ENCODE results near the gene GCH1. TPM values are rescaled to one million over a fixed set of nuclear protein-coding genes. Genes with fewer than 3 reads are reported as not detected.

GCH1 gene
- total and polyA plus RNA-seq, 2 donors (not counting 1 experiment from before 2014, with no cell fraction given), result 1.3 to 1.5 TPM

GRCh38 chr14:54813081-54813480, 89.5 kb downstream of the GCH1 start:
- H4K20me1 ChIP-seq (ENCODE audit: control insufficient read depth, extremely low read depth, insufficient read depth, low read length), result no peaks in the 10 kb centered on the region
- H3K4me3 ChIP-seq (replicated peaks in 1 of 4; ENCODE audit: control extremely low read depth in 1 of 4, insufficient read depth in 1 of 4, low read depth in 3 of 4, low read length in 4 of 4), result no peak overlapping the region
- no peak for DNase-seq (ENCODE audit: low read depth in 2 of 2)
- H3K4me2 ChIP-seq (ENCODE audit: extremely low read depth, insufficient read depth, low read length), result no peak overlapping the region
- H3K9ac ChIP-seq (ENCODE audit: insufficient read depth, low read length), result no peak overlapping the region
- H3K79me2 ChIP-seq (ENCODE audit: control insufficient read depth, insufficient read depth, low read length), result no peaks in the 10 kb centered on the region
- TF ChIP-seq EZH2 (IDR thresholded peaks at IDR 0.05; ENCODE audit: low read length, missing control alignments) (no peak), CTCF (conservative IDR thresholded peaks at IDR 0.05 in 1 of 2, IDR thresholded peaks at IDR 0.05 in 1 of 2; ENCODE audit: low read depth in 1 of 2, low read length in 2 of 2) (no peak)
- H2AFZ ChIP-seq (ENCODE audit: low read length), result no peak overlapping the region
- no peaks in the 10 kb centered on the region for H3K9me3 ChIP-seq (ENCODE audit: control insufficient read depth, insufficient read depth, low read depth, low read length)
- H3K27me3 ChIP-seq (ENCODE audit: control insufficient read depth, insufficient read depth, low read length), result peaks cover 7% of the 10 kb centered on the region
- H3K4me1 ChIP-seq (ENCODE audit: control insufficient read depth, extremely low read depth, insufficient read depth, low read length), result no peaks in the 10 kb centered on the region
- no peaks in the 10 kb centered on the region for H3K36me3 ChIP-seq (ENCODE audit: control insufficient read depth, insufficient read depth, low read length)
- H3K27ac ChIP-seq (ENCODE audit: insufficient read depth, low read length), result no peak overlapping the region

GRCh38 chr14:54812617-54813016, 90.0 kb downstream of the GCH1 start:
- TF ChIP-seq CTCF (conservative IDR thresholded peaks at IDR 0.05 in 1 of 2, IDR thresholded peaks at IDR 0.05 in 1 of 2; ENCODE audit: low read depth in 1 of 2, low read length in 2 of 2), result no peak
- no peak for TF ChIP-seq EZH2 (IDR thresholded peaks at IDR 0.05; ENCODE audit: low read length, missing control alignments)
- Histone ChIP-seq H3K9ac (ENCODE audit: insufficient read depth, low read length) (no peak overlapping the region), H3K36me3 (ENCODE audit: control insufficient read depth, insufficient read depth, low read length) (no peaks in the 10 kb centered on the region), H3K4me1 (ENCODE audit: control insufficient read depth, extremely low read depth, insufficient read depth, low read length) (no peaks in the 10 kb centered on the region), H3K4me2 (ENCODE audit: extremely low read depth, insufficient read depth, low read length) (no peak overlapping the region), H2AFZ (ENCODE audit: low read length) (no peak overlapping the region), H4K20me1 (ENCODE audit: control insufficient read depth, extremely low read depth, insufficient read depth, low read length) (no peaks in the 10 kb centered on the region), H3K9me3 (ENCODE audit: control insufficient read depth, insufficient read depth, low read depth, low read length) (no peaks in the 10 kb centered on the region), H3K4me3 (replicated peaks in 1 of 4; ENCODE audit: control extremely low read depth in 1 of 4, insufficient read depth in 1 of 4, low read depth in 3 of 4, low read length in 4 of 4) (no peak overlapping the region), H3K27me3 (ENCODE audit: control insufficient read depth, insufficient read depth, low read length) (peaks cover 7% of the 10 kb centered on the region), H3K27ac (ENCODE audit: insufficient read depth, low read length) (no peak overlapping the region), H3K79me2 (ENCODE audit: control insufficient read depth, insufficient read depth, low read length) (no peaks in the 10 kb centered on the region)
- no peak for DNase-seq (ENCODE audit: low read depth in 2 of 2)

- Histone ChIP-seq H3K9ac (ENCODE audit: insufficient read depth, low read length) (no peak overlapping the region), H3K4me1 (ENCODE audit: control insufficient read depth, extremely low read depth, insufficient read depth, low read length) (no peaks in the 10 kb centered on the region), H3K27me3 (ENCODE audit: control insufficient read depth, insufficient read depth, low read length) (peaks cover 10% of the 10 kb centered on the region), H2AFZ (ENCODE audit: low read length) (no peak overlapping the region), H3K9me3 (ENCODE audit: control insufficient read depth, insufficient read depth, low read depth, low read length) (no peaks in the 10 kb centered on the region), H4K20me1 (ENCODE audit: control insufficient read depth, extremely low read depth, insufficient read depth, low read length) (no peaks in the 10 kb centered on the region), H3K4me2 (ENCODE audit: extremely low read depth, insufficient read depth, low read length) (no peak overlapping the region), H3K27ac (ENCODE audit: insufficient read depth, low read length) (no peak overlapping the region), H3K36me3 (ENCODE audit: control insufficient read depth, insufficient read depth, low read length) (no peaks in the 10 kb centered on the region), H3K4me3 (replicated peaks in 1 of 4; ENCODE audit: control extremely low read depth in 1 of 4, insufficient read depth in 1 of 4, low read depth in 3 of 4, low read length in 4 of 4) (no peak overlapping the region), H3K79me2 (ENCODE audit: control insufficient read depth, insufficient read depth, low read length) (no peaks in the 10 kb centered on the region)
- no peak for DNase-seq (ENCODE audit: low read depth in 2 of 2)
- TF ChIP-seq CTCF (conservative IDR thresholded peaks at IDR 0.05 in 1 of 2, IDR thresholded peaks at IDR 0.05 in 1 of 2; ENCODE audit: low read depth in 1 of 2, low read length in 2 of 2) (no peak), EZH2 (IDR thresholded peaks at IDR 0.05; ENCODE audit: low read length, missing control alignments) (no peak)
Observed at GRCh38 chr14:54809767-54810166, 92.9 kb downstream of the GCH1 start.

Data from fibroblast of lung (primary cell).